H1 (cell line): Measurements from ENCODE around the gene TAOK1. TPM values are rescaled to one million over a fixed set of nuclear protein-coding genes. Genes with fewer than 3 reads are reported as not detected.

Source experiments
- CTCF ChIA-PET: fragments of 300-600 bp; sonication (Branson Sonifier 250); formaldehyde crosslinking; loops from one replicate; lab custom pipeline; 2021; ENCODE audit not compliant: partially characterized antibody; lab: Charles Lee
- POLR2A ChIA-PET: fragments of 300-600 bp; sonication (Branson Sonifier 250); formaldehyde crosslinking; loops from one replicate; lab custom pipeline; 2021; ENCODE audit warnings: inconsistent platforms; ENCODE audit not compliant: partially characterized antibody; lab: Charles Lee
- DNase-seq, 2 experiments: peaks; one replicate each; pipeline versions ENCODE4 v3.0.0 to v3.0.0-alpha.2; 2010 to 2022; ENCODE audit warnings: low spot score in 2 of 2, low read depth in 1 of 2, mixed read lengths in 1 of 2
- FAIRE-seq: peaks from 2 replicates; lab custom pipeline; 2011; peaks lifted over from hg19 to GRCh38; lab: Jason Lieb, UNC
- H2AFZ ChIP-seq: 2 replicates; pipeline ENCODE4 v1.8.1; 2012; ENCODE audit warnings: low read length, inconsistent platforms
- H2AK5ac ChIP-seq: 2 replicates; pipeline ENCODE4 v1.6.1; 2013; ENCODE audit warnings: low read depth, low read length
- H2BK120ac ChIP-seq: replicated peaks from 2 replicates; pipeline ENCODE3; 2013; ENCODE audit warnings: low read depth, low read length, inconsistent platforms
- H2BK12ac ChIP-seq: 2 replicates; pipeline ENCODE4 v1.6.1; 2013; ENCODE audit warnings: low read depth, low read length
- H2BK15ac ChIP-seq: 2 replicates; pipeline ENCODE4 v1.6.1; 2013; ENCODE audit warnings: low read length
- H2BK20ac ChIP-seq: 2 replicates; pipeline ENCODE4 v1.6.1; 2013; ENCODE audit warnings: low read length
- H2BK5ac ChIP-seq: 2 replicates; pipeline ENCODE4 v1.6.1; 2013; ENCODE audit warnings: low read depth, low read length
- H3K14ac ChIP-seq: 2 replicates; pipeline ENCODE4 v1.6.1; 2013; ENCODE audit warnings: inconsistent platforms; ENCODE audit not compliant: insufficient read length
- H3K18ac ChIP-seq: 2 replicates; pipeline ENCODE4 v1.6.1; 2013; ENCODE audit warnings: low read length; ENCODE audit errors: extremely low read depth
- H3K23ac ChIP-seq: 2 replicates; pipeline ENCODE4 v1.6.1; 2013; ENCODE audit warnings: inconsistent platforms; ENCODE audit not compliant: insufficient read length
- H3K23me2 ChIP-seq: 2 replicates; pipeline ENCODE4 v1.6.1; 2013; ENCODE audit warnings: low read depth, low read length
- H3K27ac ChIP-seq: 2 replicates; pipeline ENCODE4 v1.6.1; 2011; ENCODE audit warnings: low read depth, low read length, inconsistent platforms
- H3K27me3 ChIP-seq, 4 experiments: replicated peaks in 1 of 4; 1 replicate in 1 of 4; 2 replicates in 3 of 4; pipeline versions ENCODE4 v1.6.1 to v1.8.1; 2011 to 2013; ENCODE audit warnings: low read length in 3 of 4, mild to moderate bottlenecking in 3 of 4, inconsistent platforms in 2 of 4, mixed read lengths in 2 of 4, moderate library complexity in 1 of 4; ENCODE audit not compliant: control insufficient read depth in 3 of 4, insufficient read depth in 3 of 4; ENCODE audit errors: extremely low read depth in 1 of 4
- H3K36me3 ChIP-seq, 4 experiments: 2 replicates each; pipeline versions ENCODE4 v1.6.1 to v1.8.1; 2011 to 2013; ENCODE audit warnings: mild to moderate bottlenecking in 4 of 4, low read length in 3 of 4, moderate library complexity in 2 of 4, control low read depth in 1 of 4, inconsistent platforms in 1 of 4; ENCODE audit not compliant: insufficient read depth in 4 of 4, control insufficient read depth in 2 of 4
- H3K4ac ChIP-seq: replicated peaks from 2 replicates; pipeline ENCODE3; 2013; ENCODE audit warnings: low read length, low read depth, mixed read lengths, inconsistent platforms; ENCODE audit not compliant: insufficient read length
- H3K4me1 ChIP-seq, 4 experiments: replicated peaks in 1 of 4; 1 replicate in 1 of 4; 2 replicates in 3 of 4; pipeline versions ENCODE4 v1.6.1 to v1.8.1; 2011 to 2013; ENCODE audit warnings: low read length in 3 of 4, inconsistent platforms in 2 of 4, mixed read lengths in 1 of 4; ENCODE audit not compliant: insufficient read depth in 4 of 4, control insufficient read depth in 3 of 4
- H3K4me2 ChIP-seq, 2 experiments: 2 replicates each; pipeline versions ENCODE4 v1.6.1 to v1.8.1; 2011 to 2013; ENCODE audit warnings: low read depth in 2 of 2, low read length in 2 of 2, control low read depth in 1 of 2, inconsistent platforms in 1 of 2, mild to moderate bottlenecking in 1 of 2; ENCODE audit not compliant: insufficient read depth in 1 of 2
- H3K4me3 ChIP-seq, 4 experiments: fragments of 200-600, 300-600 bp in 1 of 4; sonication (generic), shearing (Covaris generic), sonication (Bioruptor Twin) in 1 of 4; 2 replicates each; pipeline versions ENCODE4 v1.5.1 to v1.8.1; 2011 to 2016; ENCODE audit warnings: low read length in 4 of 4, low read depth in 3 of 4, control low read depth in 2 of 4, inconsistent platforms in 2 of 4, mild to moderate bottlenecking in 2 of 4, mixed read lengths in 1 of 4, moderate library complexity in 1 of 4; ENCODE audit not compliant: insufficient read depth in 2 of 4; ENCODE audit errors: extremely low read depth in 1 of 4
- H3K56ac ChIP-seq: replicated peaks from 2 replicates; pipeline ENCODE3; 2013; ENCODE audit warnings: low read depth, mild to moderate bottlenecking, mixed read lengths, low read length, inconsistent platforms; ENCODE audit not compliant: insufficient read length
- H3K79me1 ChIP-seq: 2 replicates; pipeline ENCODE4 v1.6.1; 2013; ENCODE audit warnings: low read depth, low read length, control low read depth
- H3K79me2 ChIP-seq, 2 experiments: 2 replicates each; pipeline versions ENCODE4 v1.6.1 to v1.8.1; 2012 to 2013; ENCODE audit warnings: low read length in 2 of 2, mild to moderate bottlenecking in 2 of 2, inconsistent platforms in 1 of 2; ENCODE audit not compliant: insufficient read depth in 2 of 2, control insufficient read depth in 1 of 2
- H3K9ac ChIP-seq, 4 experiments: replicated peaks in 1 of 4; 1 replicate in 1 of 4; 2 replicates in 3 of 4; pipeline versions ENCODE4 v1.6.1 to v1.8.1; 2011 to 2013; ENCODE audit warnings: low read depth in 3 of 4, low read length in 3 of 4, control low read depth in 2 of 4, mild to moderate bottlenecking in 2 of 4, moderate library complexity in 2 of 4, inconsistent platforms in 1 of 4; ENCODE audit errors: extremely low read depth in 1 of 4
- H3K9me3 ChIP-seq, 2 experiments: 2 replicates each; pipeline versions ENCODE4 v1.6.1 to v1.8.1; 2012 to 2013; ENCODE audit warnings: mild to moderate bottlenecking in 2 of 2, moderate library complexity in 2 of 2, control low read depth in 1 of 2, inconsistent platforms in 1 of 2, low read depth in 1 of 2, low read length in 1 of 2, mixed read lengths in 1 of 2; ENCODE audit not compliant: insufficient read depth in 2 of 2
- H4K20me1 ChIP-seq, 2 experiments: replicated peaks in 1 of 2; 2 replicates each; pipeline versions ENCODE3 to v1.8.1; 2011 to 2013; ENCODE audit warnings: inconsistent platforms in 2 of 2, low read length in 2 of 2, mild to moderate bottlenecking in 1 of 2; ENCODE audit not compliant: insufficient read depth in 2 of 2, control insufficient read depth in 1 of 2
- H4K5ac ChIP-seq: 2 replicates; pipeline ENCODE4 v1.6.1; 2013; ENCODE audit warnings: low read length, low read depth, mixed read lengths, inconsistent platforms; ENCODE audit not compliant: insufficient read length
- H4K8ac ChIP-seq: 2 replicates; pipeline ENCODE4 v1.8.0; 2013; ENCODE audit warnings: mild to moderate bottlenecking, moderate library complexity, low read length, inconsistent platforms; ENCODE audit not compliant: insufficient read depth; ENCODE audit errors: extremely low read depth
- H4K91ac ChIP-seq: replicated peaks from 2 replicates; pipeline ENCODE3; 2013; ENCODE audit warnings: low read length, mixed read lengths, inconsistent platforms; ENCODE audit not compliant: insufficient read length
- BCL11A ChIP-seq, 2 experiments: IDR thresholded peaks; one replicate each; pipeline ENCODE4 v1.6.1; 2011; ENCODE audit warnings: low read depth in 2 of 2, low read length in 2 of 2, mild to moderate bottlenecking in 2 of 2
- CBX8 ChIP-seq: fragments of 300-800, 300-1000 bp; sonication (generic); IDR thresholded peaks from 2 replicates; pipeline ENCODE4 v1.7.1; 2016; ENCODE audit warnings: low read depth, low read length, borderline replicate concordance
- CEBPB ChIP-seq: IDR thresholded peaks from 2 replicates; pipeline ENCODE4 v1.6.1; 2012; ENCODE audit warnings: low read depth, low read length
- EP300 ChIP-seq, 2 experiments: IDR thresholded peaks; 1 replicate in 1 of 2; 2 replicates in 1 of 2; pipeline ENCODE4 v1.6.1; 2011 to 2012; ENCODE audit warnings: low read depth in 2 of 2, low read length in 2 of 2, mild to moderate bottlenecking in 2 of 2, borderline replicate concordance in 1 of 2, inconsistent platforms in 1 of 2, moderate library complexity in 1 of 2
- FOSL1 ChIP-seq: IDR thresholded peaks from 2 replicates; pipeline ENCODE4 v1.6.1; 2011; ENCODE audit warnings: mild to moderate bottlenecking, low read depth, low read length, moderate library complexity; ENCODE audit not compliant: insufficient read depth
- GABPA ChIP-seq: IDR thresholded peaks from 2 replicates; pipeline ENCODE4 v1.6.1; 2011; ENCODE audit warnings: mild to moderate bottlenecking, low read length, moderate library complexity, borderline replicate concordance; ENCODE audit not compliant: insufficient read depth
- POU5F1 ChIP-seq: IDR thresholded peaks from 2 replicates; pipeline ENCODE4 v1.6.1; 2011; ENCODE audit warnings: low read depth, mild to moderate bottlenecking, low read length, moderate library complexity
- SP2 ChIP-seq: IDR thresholded peaks from 2 replicates; pipeline ENCODE4 v1.6.1; 2012; ENCODE audit warnings: mild to moderate bottlenecking, low read length, inconsistent platforms
- USF2 ChIP-seq: IDR thresholded peaks from 2 replicates; pipeline ENCODE4 v1.6.1; 2011; ENCODE audit warnings: low read length, improper control_type of control experiment
- WGBS, 2 experiments: shearing (Covaris generic) in 1 of 2; methylation state at CpG; one replicate each; pipeline versions ENCODE4 v1.1.6 to v1.1.7; 2013 to 2015; ENCODE audit warnings: low lambda C conversion rate in 2 of 2, mixed read lengths in 2 of 2, inconsistent platforms in 1 of 2, low coverage in 1 of 2, missing lambda C conversion rate in 1 of 2; ENCODE audit not compliant: insufficient replicate concordance in 2 of 2, insufficient coverage in 1 of 2, insufficient read length in 1 of 2; ENCODE audit errors: extremely low coverage in 1 of 2, missing lambda C conversion rate in 1 of 2; 5-methylcytosine and 5-hydroxymethylcytosine counted together
- polyA plus RNA-seq, 7 experiments: library from polyadenylated mRNA; depleted of rRNA in 3 of 7; stranded (reverse) in 5 of 7; unstranded in 2 of 7; fragments of >200 nt in 5 of 7; fragments of 200-250 nt in 2 of 7; gene quantifications; 1 replicate in 5 of 7; 2 replicates in 1 of 7; 4 replicates in 1 of 7; pipeline versions ENCODE4 v1.2.1 to v1.2.3, GENCODE V29; 2011 to 2013; ENCODE audit warnings: missing spikeins in 2 of 7, mixed read lengths in 2 of 7
- total RNA-seq: library from RNA; stranded (reverse); fragmentation: NEBNext Ultra II Directional; extraction: Animal tissue kit (Norgen Biotek cat#: 25700); gene quantifications from 2 replicates; pipeline ENCODE4 v1.2.1, GENCODE V29; 2021
- TF ChIP-seq, protein P1 (sequence below), 3 experiments: IDR thresholded peaks; 1 replicate in 2 of 3; 2 replicates in 1 of 3; pipeline versions ENCODE4 v1.5.1 to v1.6.1; 2011; ENCODE audit warnings: low read length in 3 of 3, mild to moderate bottlenecking in 3 of 3, inconsistent platforms in 2 of 3, low read depth in 1 of 3, moderate library complexity in 1 of 3; ENCODE audit not compliant: insufficient read depth in 1 of 3; ENCODE audit errors: control extremely low read depth in 1 of 3

Gene TAOK1
- total and polyA plus RNA-seq, 2 of the 8 experiments (the other 6 are each of a cell fraction or from before 2014, with no cell fraction given) = 12.2 to 90.6 TPM

DNA sequence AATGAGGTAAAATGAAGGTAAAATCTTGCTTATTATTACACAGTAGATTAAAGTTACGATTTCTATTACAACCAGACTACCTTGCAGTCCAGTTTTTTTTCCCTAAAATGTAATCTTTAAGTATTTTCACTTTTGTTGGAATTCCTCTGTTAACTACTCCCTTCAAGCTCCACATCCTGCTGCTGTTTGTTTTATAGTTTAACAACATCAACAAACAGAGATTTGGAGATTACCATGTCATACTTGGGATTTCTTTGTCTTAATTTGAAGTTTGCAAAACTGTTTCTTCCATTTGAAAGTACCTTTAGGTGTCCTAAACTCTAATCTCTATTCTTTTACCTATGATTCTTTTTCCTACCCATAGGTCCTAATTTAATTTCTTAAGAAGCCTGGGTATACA, 93.3 kb downstream of the TAOK1 start:
- no peak overlapping the region for H2BK15ac ChIP-seq
- peaks cover 2 to 46% (median 11%) of the 10 kb centered on the region in 4 experiments; a peak in 5 of 8 replicates for H3K36me3 ChIP-seq
- H2BK120ac ChIP-seq = no peak overlapping the region
- H2BK5ac ChIP-seq = no peak overlapping the region
- H3K79me2 ChIP-seq = no peaks in the 10 kb centered on the region
- no peaks in the 10 kb centered on the region for H3K9me3 ChIP-seq
- H3K79me1 ChIP-seq = no peaks in the 10 kb centered on the region; the same call in 1 of the 2 replicates
- no peak for FAIRE-seq
- no peaks in the 10 kb centered on the region for H3K23me2 ChIP-seq
- POLR2A ChIA-PET = no interaction called here
- no peak overlapping the region for H3K18ac ChIP-seq
- CTCF ChIA-PET = interaction anchor here (0.6 to 1.8 kb wide), 2 partner anchors 18 to 113 kb away, joined by 3 to 4 read pairs; no protein-coding TSS in a partner anchor
- H3K9ac ChIP-seq = no peak overlapping the region
- H2AK5ac ChIP-seq = no peak overlapping the region
- H3K4ac ChIP-seq = no peak overlapping the region
- H4K5ac ChIP-seq = no peak overlapping the region
- no peak overlapping the region for H2AFZ ChIP-seq
- H4K8ac ChIP-seq = no peak overlapping the region
- no peak overlapping the region for H3K14ac ChIP-seq
- WGBS, 2 experiments = 89% methylated on average over 1 of the region's 1 CpG; no CpG with 5 or more reads in 1 of the 2 experiments
- H4K91ac ChIP-seq = no peak overlapping the region
- no peak overlapping the region for H3K56ac ChIP-seq
- no peaks in the 10 kb centered on the region for H3K4me1 ChIP-seq
- H4K20me1 ChIP-seq = peaks cover 0 to 2% of the 10 kb centered on the region in 2 experiments
- H2BK12ac ChIP-seq = no peak overlapping the region
- no peak overlapping the region for H3K4me3 ChIP-seq
- no peak overlapping the region for H2BK20ac ChIP-seq
- H3K23ac ChIP-seq = no peak overlapping the region
- H3K27me3 ChIP-seq = no peaks in the 10 kb centered on the region
- no peak for DNase-seq
- H3K4me2 ChIP-seq = no peak overlapping the region
- H3K27ac ChIP-seq = no peak overlapping the region
- TF ChIP-seq EP300 (IDR thresholded peaks at IDR 0.05; ENCODE audit: borderline replicate concordance in 1 of 2, low read depth in 2 of 2, low read length in 2 of 2) = no peak
- no peak for TF ChIP-seq SP2
- TF ChIP-seq GABPA = no peak
- TF ChIP-seq CEBPB = no peak
- TF ChIP-seq, protein P1, sequence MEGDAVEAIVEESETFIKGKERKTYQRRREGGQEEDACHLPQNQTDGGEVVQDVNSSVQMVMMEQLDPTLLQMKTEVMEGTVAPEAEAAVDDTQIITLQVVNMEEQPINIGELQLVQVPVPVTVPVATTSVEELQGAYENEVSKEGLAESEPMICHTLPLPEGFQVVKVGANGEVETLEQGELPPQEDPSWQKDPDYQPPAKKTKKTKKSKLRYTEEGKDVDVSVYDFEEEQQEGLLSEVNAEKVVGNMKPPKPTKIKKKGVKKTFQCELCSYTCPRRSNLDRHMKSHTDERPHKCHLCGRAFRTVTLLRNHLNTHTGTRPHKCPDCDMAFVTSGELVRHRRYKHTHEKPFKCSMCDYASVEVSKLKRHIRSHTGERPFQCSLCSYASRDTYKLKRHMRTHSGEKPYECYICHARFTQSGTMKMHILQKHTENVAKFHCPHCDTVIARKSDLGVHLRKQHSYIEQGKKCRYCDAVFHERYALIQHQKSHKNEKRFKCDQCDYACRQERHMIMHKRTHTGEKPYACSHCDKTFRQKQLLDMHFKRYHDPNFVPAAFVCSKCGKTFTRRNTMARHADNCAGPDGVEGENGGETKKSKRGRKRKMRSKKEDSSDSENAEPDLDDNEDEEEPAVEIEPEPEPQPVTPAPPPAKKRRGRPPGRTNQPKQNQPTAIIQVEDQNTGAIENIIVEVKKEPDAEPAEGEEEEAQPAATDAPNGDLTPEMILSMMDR (IDR thresholded peaks at IDR 0.05; ENCODE audit: control extremely low read depth in 1 of 3, insufficient read depth in 1 of 3, low read depth in 1 of 3, low read length in 3 of 3) = no peak
- no peak for TF ChIP-seq BCL11A (IDR thresholded peaks at IDR 0.05; ENCODE audit: low read depth in 2 of 2, low read length in 2 of 2)
- TF ChIP-seq CBX8 = no peak
- TF ChIP-seq POU5F1 = no peak
- no peak for TF ChIP-seq USF2
- no peak for TF ChIP-seq FOSL1
